ENCODE results near the gene SRM. TPM values are rescaled to one million over a fixed set of nuclear protein-coding genes. Genes with fewer than 3 reads are reported as not detected.

The SRM gene
- total RNA-seq, 1 donor from 2014 or later, result 147 TPM

DNA sequence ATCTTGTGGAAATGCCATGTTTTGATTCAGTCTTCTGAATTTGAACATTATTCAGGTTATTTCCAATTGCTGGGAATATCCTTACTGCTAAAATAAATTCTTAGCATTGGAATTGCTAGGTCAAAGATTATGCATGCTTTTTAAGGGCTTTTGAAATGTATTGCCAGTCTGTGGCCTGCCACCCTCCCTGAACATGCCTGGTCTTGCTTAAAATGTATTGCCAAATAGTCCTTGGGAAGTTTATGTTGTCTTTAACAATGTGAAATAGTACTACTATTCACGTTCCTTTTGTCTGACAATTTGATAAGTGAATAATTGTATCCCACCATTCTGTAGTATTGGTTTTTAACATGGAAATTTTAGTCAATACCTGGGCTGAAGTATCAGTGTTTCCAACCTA lies 33.8 kb downstream of the SRM start:
- Mint-ChIP-seq H3K36me3 (ENCODE audit: low read depth) (peaks cover 34% of the 10 kb centered on the region), H3K4me1 (peaks cover 4% of the 10 kb centered on the region), H3K27ac (ENCODE audit: unreplicated experiment) (no peak overlapping the region)

GRCh38 chr1:11025618-11026017 lies 34.2 kb downstream of the SRM start:
- TF ChIP-seq, protein P1, sequence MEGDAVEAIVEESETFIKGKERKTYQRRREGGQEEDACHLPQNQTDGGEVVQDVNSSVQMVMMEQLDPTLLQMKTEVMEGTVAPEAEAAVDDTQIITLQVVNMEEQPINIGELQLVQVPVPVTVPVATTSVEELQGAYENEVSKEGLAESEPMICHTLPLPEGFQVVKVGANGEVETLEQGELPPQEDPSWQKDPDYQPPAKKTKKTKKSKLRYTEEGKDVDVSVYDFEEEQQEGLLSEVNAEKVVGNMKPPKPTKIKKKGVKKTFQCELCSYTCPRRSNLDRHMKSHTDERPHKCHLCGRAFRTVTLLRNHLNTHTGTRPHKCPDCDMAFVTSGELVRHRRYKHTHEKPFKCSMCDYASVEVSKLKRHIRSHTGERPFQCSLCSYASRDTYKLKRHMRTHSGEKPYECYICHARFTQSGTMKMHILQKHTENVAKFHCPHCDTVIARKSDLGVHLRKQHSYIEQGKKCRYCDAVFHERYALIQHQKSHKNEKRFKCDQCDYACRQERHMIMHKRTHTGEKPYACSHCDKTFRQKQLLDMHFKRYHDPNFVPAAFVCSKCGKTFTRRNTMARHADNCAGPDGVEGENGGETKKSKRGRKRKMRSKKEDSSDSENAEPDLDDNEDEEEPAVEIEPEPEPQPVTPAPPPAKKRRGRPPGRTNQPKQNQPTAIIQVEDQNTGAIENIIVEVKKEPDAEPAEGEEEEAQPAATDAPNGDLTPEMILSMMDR (conservative IDR thresholded peaks at IDR 0.05), result no peak
- no peak overlapping the region for H3K27ac Mint-ChIP-seq (ENCODE audit: unreplicated experiment)
- H3K36me3 Mint-ChIP-seq (ENCODE audit: low read depth), result peaks cover 31% of the 10 kb centered on the region
- H3K27me3 Mint-ChIP-seq (ENCODE audit: low read depth), result no peaks in the 10 kb centered on the region
- H3K4me1 Mint-ChIP-seq, result peaks cover 4% of the 10 kb centered on the region
- no peak for DNase-seq (ENCODE audit: low read depth, low spot score)
- no peak overlapping the region for H3K4me3 Mint-ChIP-seq
- no peaks in the 10 kb centered on the region for H3K9me3 Mint-ChIP-seq

More for the DNA sequence above, 33.8 kb downstream of the SRM start:
- DNase-seq (ENCODE audit: low read depth, low spot score), result no peak
- TF ChIP-seq, protein P1 (conservative IDR thresholded peaks at IDR 0.05), result no peak
- H3K9me3 Mint-ChIP-seq, result no peaks in the 10 kb centered on the region
- H3K27me3 Mint-ChIP-seq (ENCODE audit: low read depth), result no peaks in the 10 kb centered on the region
- H3K4me3 Mint-ChIP-seq, result no peak overlapping the region

DNA sequence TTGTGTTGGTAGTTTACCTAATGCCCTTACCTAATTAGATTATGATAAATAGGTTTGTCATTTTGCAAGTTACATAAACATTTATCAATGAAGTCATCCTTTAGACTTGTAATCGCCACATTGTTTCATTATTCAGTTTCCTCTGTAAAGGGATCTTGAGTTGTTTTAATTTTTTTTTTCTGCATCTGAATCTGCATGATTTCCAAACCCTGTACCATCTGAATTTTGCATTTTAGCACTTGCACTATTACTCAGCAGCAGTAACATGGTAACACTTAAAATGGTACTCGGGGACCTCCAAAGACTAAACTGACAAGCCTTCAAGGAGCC lies 35.0 kb downstream of the SRM start:
- Mint-ChIP-seq H3K27ac (ENCODE audit: unreplicated experiment) (no peak overlapping the region), H3K27me3 (ENCODE audit: low read depth) (no peaks in the 10 kb centered on the region), H3K9me3 (no peaks in the 10 kb centered on the region), H3K4me1 (peaks cover 4% of the 10 kb centered on the region), H3K36me3 (ENCODE audit: low read depth) (peaks cover 27% of the 10 kb centered on the region), H3K4me3 (no peak overlapping the region)
- no peak for DNase-seq (ENCODE audit: low read depth, low spot score)
- TF ChIP-seq, protein P1 (conservative IDR thresholded peaks at IDR 0.05), result no peak

DNA sequence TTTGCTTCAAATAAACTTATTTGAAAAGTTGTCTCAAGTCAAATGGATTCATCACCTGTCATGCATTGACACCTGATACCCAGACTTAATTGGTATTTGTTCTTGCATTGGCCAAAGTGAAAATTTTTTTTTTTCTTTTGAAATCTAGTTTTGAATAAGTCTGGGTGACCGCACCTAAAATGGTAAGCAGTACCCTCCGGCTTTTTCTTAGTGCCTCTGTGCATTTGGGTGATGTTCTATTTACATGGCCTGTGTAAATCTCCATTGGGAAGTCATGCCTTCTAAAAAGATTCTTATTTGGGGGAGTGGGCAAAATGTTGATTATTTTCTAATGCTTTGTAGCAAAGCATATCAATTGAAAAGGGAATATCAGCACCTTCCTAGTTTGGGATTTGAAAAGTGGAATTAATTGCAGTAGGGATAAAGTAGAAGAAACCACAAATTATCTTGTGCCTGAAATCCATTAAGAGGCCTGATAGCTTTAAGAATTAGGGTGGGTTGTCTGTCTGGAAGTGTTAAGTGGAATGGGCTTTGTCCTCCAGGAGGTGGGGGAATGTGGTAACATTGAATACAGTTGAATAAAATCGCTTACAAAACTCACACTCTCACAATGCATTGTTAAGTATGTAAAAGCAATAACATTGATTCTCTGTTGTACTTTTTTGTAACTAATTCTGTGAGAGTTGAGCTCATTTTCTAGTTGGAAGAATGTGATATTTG lies 35.5 kb downstream of the SRM start:
- no peak for DNase-seq (ENCODE audit: low read depth, low spot score)
- Mint-ChIP-seq H3K4me1 (peaks cover 4% of the 10 kb centered on the region), H3K27ac (ENCODE audit: unreplicated experiment) (no peak overlapping the region), H3K4me3 (no peak overlapping the region), H3K9me3 (no peaks in the 10 kb centered on the region), H3K36me3 (ENCODE audit: low read depth) (peaks cover 27% of the 10 kb centered on the region), H3K27me3 (ENCODE audit: low read depth) (no peaks in the 10 kb centered on the region)
- TF ChIP-seq, protein P1 (conservative IDR thresholded peaks at IDR 0.05), result no peak

DNA sequence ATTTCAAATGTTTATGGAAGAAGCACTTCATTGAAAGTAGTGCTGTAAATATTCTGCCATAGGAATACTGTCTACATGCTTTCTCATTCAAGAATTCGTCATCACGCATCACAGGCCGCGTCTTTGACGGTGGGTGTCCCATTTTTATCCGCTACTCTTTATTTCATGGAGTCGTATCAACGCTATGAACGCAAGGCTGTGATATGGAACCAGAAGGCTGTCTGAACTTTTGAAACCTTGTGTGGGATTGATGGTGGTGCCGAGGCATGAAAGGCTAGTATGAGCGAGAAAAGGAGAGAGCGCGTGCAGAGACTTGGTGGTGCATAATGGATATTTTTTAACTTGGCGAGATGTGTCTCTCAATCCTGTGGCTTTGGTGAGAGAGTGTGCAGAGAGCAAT lies 36.6 kb downstream of the SRM start:
- TF ChIP-seq, protein P1 (conservative IDR thresholded peaks at IDR 0.05), result no peak
- Mint-ChIP-seq H3K27me3 (ENCODE audit: low read depth) (no peaks in the 10 kb centered on the region), H3K9me3 (no peaks in the 10 kb centered on the region), H3K27ac (ENCODE audit: unreplicated experiment) (no peak overlapping the region), H3K36me3 (ENCODE audit: low read depth) (peaks cover 27% of the 10 kb centered on the region), H3K4me3 (no peak overlapping the region), H3K4me1 (peaks cover 4% of the 10 kb centered on the region)
- DNase-seq (ENCODE audit: low read depth, low spot score), result no peak

Data from neural crest cell (in vitro differentiated cells).